HCT116 (cell line): ENCODE measurements around the gene APELA. TPM values are rescaled to one million over a fixed set of nuclear protein-coding genes. Genes with fewer than 3 reads are reported as not detected.

ENCODE experiments used
- ATAC-seq: fragments of 200-7000 bp; cut with Tn5 transposase; 2 replicates; pipeline ENCODE4 v1.9.1; 2020; ENCODE audit warnings: mild to moderate bottlenecking, moderate library complexity
- BruUV-seq: library from RNA; stranded (reverse); fragments of 400-500 nt; replicated peaks from 2 replicates; lab custom pipeline; 2021; lab: Mats Ljungman, UMichigan
- CTCF ChIA-PET: fragments of 300-600 bp; sonication (Branson Sonifier 250); formaldehyde crosslinking; loops from one replicate; lab custom pipeline; 2021; ENCODE audit warnings: antibody characterized with exemption; lab: Charles Lee
- POLR2A ChIA-PET: fragments of 300-600, 350-600 bp; sonication (Branson Sonifier 250); formaldehyde crosslinking; loops from one replicate; lab custom pipeline; 2021; ENCODE audit warnings: antibody characterized with exemption; lab: Charles Lee
- RAD21 ChIA-PET, 2 experiments: fragments of 300-600 bp; sonication (Branson Sonifier 250); formaldehyde crosslinking; loops; one replicate each; lab custom pipeline; 2023; ENCODE audit warnings: low total read pairs in 2 of 2; ENCODE audit not compliant: uncharacterized antibody in 2 of 2, unreplicated experiment in 2 of 2, low non-redundant PET in 1 of 2; lab: Charles Lee
- DNase-seq: peaks from one replicate; pipeline ENCODE4 v3.0.0-alpha.2; 2010; ENCODE audit warnings: low read depth, low spot score
- H2AFZ ChIP-seq: fragments of 200-600 bp; shearing (Covaris generic), sonication (generic); 2 replicates; pipeline ENCODE4 v1.6.1; 2017; ENCODE audit warnings: low read depth, mixed run types, mixed read lengths, antibody characterized with exemption, low read length; ENCODE audit not compliant: poor library complexity, severe bottlenecking
- H3K27ac ChIP-seq: 2 replicates; pipeline ENCODE4 v1.5.1; 2012; ENCODE audit warnings: low read depth, low read length
- H3K27me3 ChIP-seq: fragments of 200-600 bp; sonication (generic); 2 replicates; pipeline ENCODE4 v1.6.1; 2016; ENCODE audit warnings: mixed run types, low read length, mixed read lengths; ENCODE audit not compliant: insufficient read depth
- H3K36me3 ChIP-seq, 2 experiments: fragments of 200-500 bp in 1 of 2; fragments of 200-600 bp in 1 of 2; sonication (Bioruptor generic) in 1 of 2; sonication (generic) in 1 of 2; 2 replicates each; pipeline versions ENCODE4 v1.5.1 to v1.6.1; 2014 to 2016; ENCODE audit warnings: low read length in 2 of 2, inconsistent platforms in 1 of 2, mixed read lengths in 1 of 2, mixed run types in 1 of 2; ENCODE audit not compliant: insufficient read depth in 2 of 2, control insufficient read depth in 1 of 2
- H3K4me1 ChIP-seq, 2 experiments: fragments of 200-600 bp in 1 of 2; sonication (generic) in 1 of 2; 2 replicates each; pipeline versions ENCODE4 v1.5.1 to v1.6.1; 2012 to 2017; ENCODE audit warnings: low read length in 2 of 2, inconsistent platforms in 1 of 2, mild to moderate bottlenecking in 1 of 2, mixed read lengths in 1 of 2, mixed run types in 1 of 2, moderate library complexity in 1 of 2; ENCODE audit not compliant: insufficient read depth in 2 of 2, control insufficient read depth in 1 of 2
- H3K4me2 ChIP-seq: fragments of 200-600 bp; sonication (generic); 2 replicates; pipeline ENCODE4 v1.6.1; 2017; ENCODE audit warnings: mixed run types, low read length, mixed read lengths
- H3K4me3 ChIP-seq, 2 experiments: fragments of 200-600 bp in 1 of 2; sonication (generic) in 1 of 2; replicated peaks in 1 of 2; 2 replicates each; pipeline ENCODE4 v1.5.1; 2011 to 2016; ENCODE audit warnings: low read length in 2 of 2, control low read depth in 1 of 2, low read depth in 1 of 2, mild to moderate bottlenecking in 1 of 2, mixed read lengths in 1 of 2, mixed run types in 1 of 2
- H3K79me2 ChIP-seq: fragments of 200-600 bp; sonication (generic); 2 replicates; pipeline ENCODE4 v1.6.1; 2017; ENCODE audit warnings: mild to moderate bottlenecking, mixed run types, low read length, moderate library complexity, mixed read lengths; ENCODE audit not compliant: insufficient read depth
- H3K9ac ChIP-seq: fragments of 200-600 bp; sonication (generic); 2 replicates; pipeline ENCODE4 v1.6.1; 2016; ENCODE audit warnings: low read length, mixed read lengths
- H3K9me2 ChIP-seq: fragments of 200-600 bp; sonication (generic), shearing (Covaris generic); 2 replicates; pipeline ENCODE4 v1.6.1; 2017; ENCODE audit warnings: mixed run types, mild to moderate bottlenecking, moderate library complexity; ENCODE audit not compliant: insufficient read depth
- H3K9me3 ChIP-seq, 2 experiments: fragments of 200-500 bp in 1 of 2; fragments of 200-600 bp in 1 of 2; sonication (Bioruptor generic) in 1 of 2; sonication (generic) in 1 of 2; 2 replicates each; pipeline ENCODE4 v1.6.1; 2014 to 2017; ENCODE audit warnings: low read length in 2 of 2, mixed read lengths in 2 of 2, inconsistent platforms in 1 of 2, low read depth in 1 of 2, mild to moderate bottlenecking in 1 of 2, mixed run types in 1 of 2, moderate library complexity in 1 of 2; ENCODE audit not compliant: control insufficient read depth in 1 of 2, insufficient read depth in 1 of 2
- H4K20me1 ChIP-seq: fragments of 200-600 bp; sonication (generic), shearing (Covaris generic); 2 replicates; pipeline ENCODE4 v1.6.1; 2017; ENCODE audit warnings: mixed run types, mild to moderate bottlenecking, moderate library complexity; ENCODE audit not compliant: insufficient read depth
- CBX3 ChIP-seq: IDR thresholded peaks from 2 replicates; pipeline ENCODE4 v1.6.1; 2012; ENCODE audit warnings: low read depth
- CEBPB ChIP-seq: IDR thresholded peaks from 2 replicates; pipeline ENCODE4 v1.6.1; 2012; ENCODE audit warnings: low read depth
- EGR1 ChIP-seq: IDR thresholded peaks from 2 replicates; pipeline ENCODE4 v1.6.1; 2012; ENCODE audit warnings: low read depth
- ELF1 ChIP-seq: IDR thresholded peaks from 2 replicates; pipeline ENCODE4 v1.6.1; 2012; ENCODE audit warnings: low read depth, borderline replicate concordance
- EZH2 ChIP-seq: fragments of 200-600 bp; sonication (generic); IDR thresholded peaks from 2 replicates; pipeline ENCODE4 v1.6.1; 2017; ENCODE audit warnings: antibody characterized with exemption, mixed run types
- EZH2phosphoT487 ChIP-seq: fragments of 200-600 bp; IDR thresholded peaks from 2 replicates; pipeline ENCODE4 v1.6.1; 2018; ENCODE audit warnings: antibody characterized with exemption, borderline replicate concordance
- FOSL1 ChIP-seq: IDR thresholded peaks from 2 replicates; pipeline ENCODE4 v1.6.1; 2012; ENCODE audit warnings: low read depth
- JUND ChIP-seq: IDR thresholded peaks from 2 replicates; pipeline ENCODE4 v1.6.1; 2012
- POLR2AphosphoS5 ChIP-seq: IDR thresholded peaks from 2 replicates; pipeline ENCODE4 v1.6.1; 2011; ENCODE audit warnings: mild to moderate bottlenecking, low read depth, low read length, moderate library complexity
- SP1 ChIP-seq: IDR thresholded peaks from 2 replicates; pipeline ENCODE4 v1.6.1; 2012; ENCODE audit warnings: low read depth
- SRF ChIP-seq: IDR thresholded peaks from 2 replicates; pipeline ENCODE4 v1.6.1; 2012; ENCODE audit warnings: low read depth
- TCF7L2 ChIP-seq: IDR thresholded peaks from 2 replicates; pipeline ENCODE4 v1.7.0; 2011; ENCODE audit warnings: borderline replicate concordance, inconsistent platforms; ENCODE audit not compliant: insufficient read depth, insufficient read length; ENCODE audit errors: extremely low read depth
- YY1 ChIP-seq: IDR thresholded peaks from 2 replicates; pipeline ENCODE4 v1.6.1; 2011; ENCODE audit warnings: low read length, low read depth, moderate library complexity, mild to moderate bottlenecking; ENCODE audit not compliant: insufficient replicate concordance; ENCODE audit errors: extremely low read depth
- ZFX ChIP-seq: fragments of 450-650 bp; IDR thresholded peaks from 2 replicates; pipeline ENCODE4 v1.6.1; 2017
- ZNF274 ChIP-seq: fragments of 200-500 bp; sonication (Bioruptor generic); IDR thresholded peaks from 2 replicates; pipeline ENCODE4 v1.6.1; 2014; ENCODE audit warnings: mild to moderate bottlenecking, low read depth, low read length, inconsistent platforms
- intact Hi-C: fragments of 100-400 bp; cut with micrococcal nuclease; formaldehyde crosslinking; loops from 2 replicates; pipeline ENCODE4 v1.10.0; 2022
- total RNA-seq: library from RNA; stranded (reverse); gene quantifications from one replicate; pipeline ENCODE4 v1.2.1, GENCODE V29; 2021; ENCODE audit not compliant: unreplicated experiment
- TF ChIP-seq, protein P1 (sequence below): IDR thresholded peaks from 2 replicates; pipeline ENCODE4 v1.6.1; 2012; ENCODE audit warnings: low read depth
- TF ChIP-seq, protein P2 (sequence below): IDR thresholded peaks from 2 replicates; pipeline ENCODE4 v1.6.1; 2012
- TF ChIP-seq, protein P3 (sequence below), 3 experiments: fragments of 200-600 bp in 1 of 3; sonication (generic) in 1 of 3; IDR thresholded peaks in 2 of 3; conservative IDR thresholded peaks in 1 of 3; 2 replicates each; pipeline ENCODE4 v1.5.1; 2012 to 2017; ENCODE audit warnings: low read depth in 2 of 3, low read length in 2 of 3, antibody characterized with exemption in 1 of 3, borderline replicate concordance in 1 of 3, control low read depth in 1 of 3, mild to moderate bottlenecking in 1 of 3, mixed read lengths in 1 of 3, mixed run types in 1 of 3, moderate library complexity in 1 of 3; ENCODE audit not compliant: insufficient read depth in 1 of 3

Gene APELA
- total RNA-seq, 1 experiment from 2014 or later, result not detected

DNA sequence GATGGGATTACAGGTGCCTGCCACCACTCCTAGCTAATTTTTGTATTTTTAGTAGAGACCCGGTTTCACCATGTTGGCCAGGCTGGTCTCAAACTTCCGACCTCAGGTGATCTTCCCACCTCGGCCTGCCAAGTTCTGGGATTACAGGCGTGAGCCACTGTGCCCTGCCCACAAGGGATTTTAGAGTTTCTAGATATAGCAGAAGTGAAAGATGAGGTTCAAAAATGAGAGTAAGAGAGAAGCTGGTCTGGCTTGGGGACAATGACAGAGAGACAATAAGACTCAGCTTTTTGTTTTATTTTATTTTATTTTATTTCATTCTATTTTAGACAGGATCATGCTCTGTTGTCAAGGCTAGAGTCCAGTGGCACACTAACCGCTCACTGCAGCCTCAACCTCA lies 69.8 kb downstream of the APELA start:
- H3K4me1 ChIP-seq, result no peaks in the 10 kb centered on the region
- H3K9ac ChIP-seq, result no peak overlapping the region
- H3K79me2 ChIP-seq, result no peaks in the 10 kb centered on the region
- DNase-seq (no peak), ATAC-seq (no peak)
- H2AFZ ChIP-seq, result no peak overlapping the region
- ChIA-PET CTCF (interaction anchor here (1.0 kb wide), 1 partner anchor 11 kb away, joined by 3 read pairs; no protein-coding TSS in a partner anchor), POLR2A (interaction anchor here (1.0 kb wide), 1 partner anchor 11 kb away, joined by 3 read pairs; no protein-coding TSS in a partner anchor), RAD21 (no interaction called here)
- no peaks in the 10 kb centered on the region for H4K20me1 ChIP-seq
- no peaks in the 10 kb centered on the region for H3K36me3 ChIP-seq
- BruUV-seq, result no TSS peak
- no peak overlapping the region for H3K27ac ChIP-seq
- no peak overlapping the region for H3K4me2 ChIP-seq
- TF ChIP-seq SRF (no peak), EZH2 (no peak), ZFX (no peak), CBX3 (no peak), YY1 (no peak), JUND (no peak), CEBPB (no peak), ZNF274 (no peak), POLR2AphosphoS5 (no peak), FOSL1 (no peak), SP1 (no peak), EGR1 (no peak), EZH2phosphoT487 (no peak), ELF1 (no peak), TCF7L2 (no peak)
- TF ChIP-seq, protein P1, sequence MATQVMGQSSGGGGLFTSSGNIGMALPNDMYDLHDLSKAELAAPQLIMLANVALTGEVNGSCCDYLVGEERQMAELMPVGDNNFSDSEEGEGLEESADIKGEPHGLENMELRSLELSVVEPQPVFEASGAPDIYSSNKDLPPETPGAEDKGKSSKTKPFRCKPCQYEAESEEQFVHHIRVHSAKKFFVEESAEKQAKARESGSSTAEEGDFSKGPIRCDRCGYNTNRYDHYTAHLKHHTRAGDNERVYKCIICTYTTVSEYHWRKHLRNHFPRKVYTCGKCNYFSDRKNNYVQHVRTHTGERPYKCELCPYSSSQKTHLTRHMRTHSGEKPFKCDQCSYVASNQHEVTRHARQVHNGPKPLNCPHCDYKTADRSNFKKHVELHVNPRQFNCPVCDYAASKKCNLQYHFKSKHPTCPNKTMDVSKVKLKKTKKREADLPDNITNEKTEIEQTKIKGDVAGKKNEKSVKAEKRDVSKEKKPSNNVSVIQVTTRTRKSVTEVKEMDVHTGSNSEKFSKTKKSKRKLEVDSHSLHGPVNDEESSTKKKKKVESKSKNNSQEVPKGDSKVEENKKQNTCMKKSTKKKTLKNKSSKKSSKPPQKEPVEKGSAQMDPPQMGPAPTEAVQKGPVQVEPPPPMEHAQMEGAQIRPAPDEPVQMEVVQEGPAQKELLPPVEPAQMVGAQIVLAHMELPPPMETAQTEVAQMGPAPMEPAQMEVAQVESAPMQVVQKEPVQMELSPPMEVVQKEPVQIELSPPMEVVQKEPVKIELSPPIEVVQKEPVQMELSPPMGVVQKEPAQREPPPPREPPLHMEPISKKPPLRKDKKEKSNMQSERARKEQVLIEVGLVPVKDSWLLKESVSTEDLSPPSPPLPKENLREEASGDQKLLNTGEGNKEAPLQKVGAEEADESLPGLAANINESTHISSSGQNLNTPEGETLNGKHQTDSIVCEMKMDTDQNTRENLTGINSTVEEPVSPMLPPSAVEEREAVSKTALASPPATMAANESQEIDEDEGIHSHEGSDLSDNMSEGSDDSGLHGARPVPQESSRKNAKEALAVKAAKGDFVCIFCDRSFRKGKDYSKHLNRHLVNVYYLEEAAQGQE, result no peak
- TF ChIP-seq, protein P2, sequence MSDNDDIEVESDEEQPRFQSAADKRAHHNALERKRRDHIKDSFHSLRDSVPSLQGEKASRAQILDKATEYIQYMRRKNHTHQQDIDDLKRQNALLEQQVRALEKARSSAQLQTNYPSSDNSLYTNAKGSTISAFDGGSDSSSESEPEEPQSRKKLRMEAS, result no peak
- TF ChIP-seq, protein P3, sequence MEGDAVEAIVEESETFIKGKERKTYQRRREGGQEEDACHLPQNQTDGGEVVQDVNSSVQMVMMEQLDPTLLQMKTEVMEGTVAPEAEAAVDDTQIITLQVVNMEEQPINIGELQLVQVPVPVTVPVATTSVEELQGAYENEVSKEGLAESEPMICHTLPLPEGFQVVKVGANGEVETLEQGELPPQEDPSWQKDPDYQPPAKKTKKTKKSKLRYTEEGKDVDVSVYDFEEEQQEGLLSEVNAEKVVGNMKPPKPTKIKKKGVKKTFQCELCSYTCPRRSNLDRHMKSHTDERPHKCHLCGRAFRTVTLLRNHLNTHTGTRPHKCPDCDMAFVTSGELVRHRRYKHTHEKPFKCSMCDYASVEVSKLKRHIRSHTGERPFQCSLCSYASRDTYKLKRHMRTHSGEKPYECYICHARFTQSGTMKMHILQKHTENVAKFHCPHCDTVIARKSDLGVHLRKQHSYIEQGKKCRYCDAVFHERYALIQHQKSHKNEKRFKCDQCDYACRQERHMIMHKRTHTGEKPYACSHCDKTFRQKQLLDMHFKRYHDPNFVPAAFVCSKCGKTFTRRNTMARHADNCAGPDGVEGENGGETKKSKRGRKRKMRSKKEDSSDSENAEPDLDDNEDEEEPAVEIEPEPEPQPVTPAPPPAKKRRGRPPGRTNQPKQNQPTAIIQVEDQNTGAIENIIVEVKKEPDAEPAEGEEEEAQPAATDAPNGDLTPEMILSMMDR (IDR thresholded peaks at IDR 0.05 in 2 of 3, conservative IDR thresholded peaks at IDR 0.05 in 1 of 3; ENCODE audit: borderline replicate concordance in 1 of 3, insufficient read depth in 1 of 3, low read depth in 2 of 3, low read length in 2 of 3), result no peak
- H3K27me3 ChIP-seq, result no peaks in the 10 kb centered on the region
- no peak overlapping the region for H3K4me3 ChIP-seq
- H3K9me3 ChIP-seq, result no peaks in the 10 kb centered on the region
- intact Hi-C loops, result no loop called here
- H3K9me2 ChIP-seq, result no peaks in the 10 kb centered on the region
